ENCODE data around the gene ATP1A1. TPM values are rescaled to one million over a fixed set of nuclear protein-coding genes. Genes with fewer than 3 reads are reported as not detected.

ATP1A1 gene
- 100 to 1,000 TPM in 3 of 4 donors, 10 to 100 TPM in 1; 88.5 to 222 (median 156) TPM for total RNA-seq

GRCh38 chr1:116372651-116373430 lies at the start of gene ATP1A1:
TSS of gene ATP1A1 (plus strand) at chr1:116373244. CDS start at chr1:116373512, 268 bp downstream.
- TF ChIP-seq CTCF (IDR thresholded peaks at IDR 0.05; ENCODE audit: low read depth) = no peak

GRCh38 chr1:116323491-116323890 lies 49.6 kb upstream of the ATP1A1 start:
- no peak for TF ChIP-seq CTCF (IDR thresholded peaks at IDR 0.05; ENCODE audit: low read depth)

GRCh38 chr1:116324411-116324810 lies 48.6 kb upstream of the ATP1A1 start:
- TF ChIP-seq CTCF (IDR thresholded peaks at IDR 0.05; ENCODE audit: low read depth) = no peak

- no peak for TF ChIP-seq CTCF (IDR thresholded peaks at IDR 0.05; ENCODE audit: low read depth)
Measured at GRCh38 chr1:116325104-116325503, 47.9 kb upstream of the ATP1A1 start.

- no peak for TF ChIP-seq CTCF (IDR thresholded peaks at IDR 0.05; ENCODE audit: low read depth)
Measured at GRCh38 chr1:116325922-116326321, 47.1 kb upstream of the ATP1A1 start.

GRCh38 chr1:116326486-116326885 lies 46.6 kb upstream of the ATP1A1 start:
- TF ChIP-seq CTCF (IDR thresholded peaks at IDR 0.05; ENCODE audit: low read depth) = no peak

- no peak for TF ChIP-seq CTCF (IDR thresholded peaks at IDR 0.05; ENCODE audit: low read depth)
Measured at GRCh38 chr1:116328671-116329070, 44.4 kb upstream of the ATP1A1 start.

All from subcutaneous adipose tissue (tissue), 4 donors.